ENCODE data around the gene PKP1.

The PKP1 gene

GRCh38 chr1:201350884-201351283 lies 67.6 kb downstream of the PKP1 start:
- DNase-seq (ENCODE audit: low read depth in 2 of 2), result no peak

GRCh38 chr1:201351617-201352016 lies 68.3 kb downstream of the PKP1 start:
- no peak for DNase-seq (ENCODE audit: low read depth in 2 of 2)

- no peak for DNase-seq (ENCODE audit: low read depth in 2 of 2)
Measured at GRCh38 chr1:201353186-201353940, 70.1 kb downstream of the PKP1 start.

- DNase-seq (ENCODE audit: low read depth in 2 of 2), result no peak
Measured at GRCh38 chr1:201354151-201354900, 71.0 kb downstream of the PKP1 start.

GRCh38 chr1:201354901-201355295 lies 71.6 kb downstream of the PKP1 start:
- DNase-seq (ENCODE audit: low read depth in 2 of 2), result no peak

GRCh38 chr1:201355471-201355870 lies 72.2 kb downstream of the PKP1 start:
- DNase-seq (ENCODE audit: low read depth in 2 of 2), result no peak

GRCh38 chr1:201356236-201356635 lies 72.9 kb downstream of the PKP1 start:
- DNase-seq (ENCODE audit: low read depth in 2 of 2), result no peak

GRCh38 chr1:201356701-201357100 lies 73.4 kb downstream of the PKP1 start:
- DNase-seq (ENCODE audit: low read depth in 2 of 2), result no peak

- DNase-seq (ENCODE audit: low read depth in 2 of 2), result no peak
Measured at GRCh38 chr1:201357211-201357610, 73.9 kb downstream of the PKP1 start.

- DNase-seq (ENCODE audit: low read depth in 2 of 2), result no peak
Measured at GRCh38 chr1:201357636-201358348, 74.5 kb downstream of the PKP1 start.

- DNase-seq (ENCODE audit: low read depth in 2 of 2), result no peak
Measured at GRCh38 chr1:201358596-201358995, 75.3 kb downstream of the PKP1 start.

GRCh38 chr1:201359031-201359872 lies 75.9 kb downstream of the PKP1 start:
- DNase-seq (ENCODE audit: low read depth in 2 of 2), result no peak

- DNase-seq (ENCODE audit: low read depth in 2 of 2), result no peak
Measured at GRCh38 chr1:201359873-201360210, 76.5 kb downstream of the PKP1 start.

- DNase-seq (ENCODE audit: low read depth in 2 of 2), result no peak
Measured at GRCh38 chr1:201360486-201360885, 77.2 kb downstream of the PKP1 start.

- no peak for DNase-seq (ENCODE audit: low read depth in 2 of 2)
Measured at GRCh38 chr1:201360901-201361651, 77.8 kb downstream of the PKP1 start.

- peak in 1 of 2 donors; percentile 11 for DNase-seq (ENCODE audit: low read depth in 2 of 2)
Measured at GRCh38 chr1:201361652-201362504, 78.6 kb downstream of the PKP1 start.

- no peak for DNase-seq (ENCODE audit: low read depth in 2 of 2)
Measured at GRCh38 chr1:201362906-201363305, 79.6 kb downstream of the PKP1 start.

- no peak for DNase-seq (ENCODE audit: low read depth in 2 of 2)
Measured at GRCh38 chr1:201363467-201363866, 80.2 kb downstream of the PKP1 start.

- DNase-seq (ENCODE audit: low read depth in 2 of 2), result no peak
Measured at GRCh38 chr1:201364808-201365105, 81.5 kb downstream of the PKP1 start.

GRCh38 chr1:201365251-201365650 lies 81.9 kb downstream of the PKP1 start:
- DNase-seq (ENCODE audit: low read depth in 2 of 2), result no peak

Measured in stimulated activated CD8-positive, alpha-beta memory T cell treated with anti-CD3 and anti-CD28 coated beads, Interleukin-15, amount 100 ng/mL, for 48 hours (primary cell).